T47D (cell line): ENCODE results near the gene UBASH3B.
"Not testable (repeated sequence)": the region's sequence is repeated elsewhere in the genome, so short reads cannot be mapped to it uniquely, and the experiment has no call there.

Experiments used
- DNase-seq, 2 experiments: peaks; one replicate each; pipeline versions ENCODE4 v3.0.0 to v3.0.0-alpha.2; 2011 to 2012; ENCODE audit warnings: low read depth in 1 of 2, low spot score in 1 of 2
- JUND ChIP-seq: IDR thresholded peaks from 2 replicates; pipeline ENCODE4 v1.6.1; 2012; ENCODE audit warnings: low read depth
- in situ Hi-C: cut with HindIII; loops from 2 replicates; pipeline ENCODE4 v1.10.0; 2016; ENCODE audit warnings: low sequenced_read_pairs, low pct_unique_long_range_greater_than_20kb

Gene UBASH3B, protein sequence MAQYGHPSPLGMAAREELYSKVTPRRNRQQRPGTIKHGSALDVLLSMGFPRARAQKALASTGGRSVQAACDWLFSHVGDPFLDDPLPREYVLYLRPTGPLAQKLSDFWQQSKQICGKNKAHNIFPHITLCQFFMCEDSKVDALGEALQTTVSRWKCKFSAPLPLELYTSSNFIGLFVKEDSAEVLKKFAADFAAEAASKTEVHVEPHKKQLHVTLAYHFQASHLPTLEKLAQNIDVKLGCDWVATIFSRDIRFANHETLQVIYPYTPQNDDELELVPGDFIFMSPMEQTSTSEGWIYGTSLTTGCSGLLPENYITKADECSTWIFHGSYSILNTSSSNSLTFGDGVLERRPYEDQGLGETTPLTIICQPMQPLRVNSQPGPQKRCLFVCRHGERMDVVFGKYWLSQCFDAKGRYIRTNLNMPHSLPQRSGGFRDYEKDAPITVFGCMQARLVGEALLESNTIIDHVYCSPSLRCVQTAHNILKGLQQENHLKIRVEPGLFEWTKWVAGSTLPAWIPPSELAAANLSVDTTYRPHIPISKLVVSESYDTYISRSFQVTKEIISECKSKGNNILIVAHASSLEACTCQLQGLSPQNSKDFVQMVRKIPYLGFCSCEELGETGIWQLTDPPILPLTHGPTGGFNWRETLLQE

DNA sequence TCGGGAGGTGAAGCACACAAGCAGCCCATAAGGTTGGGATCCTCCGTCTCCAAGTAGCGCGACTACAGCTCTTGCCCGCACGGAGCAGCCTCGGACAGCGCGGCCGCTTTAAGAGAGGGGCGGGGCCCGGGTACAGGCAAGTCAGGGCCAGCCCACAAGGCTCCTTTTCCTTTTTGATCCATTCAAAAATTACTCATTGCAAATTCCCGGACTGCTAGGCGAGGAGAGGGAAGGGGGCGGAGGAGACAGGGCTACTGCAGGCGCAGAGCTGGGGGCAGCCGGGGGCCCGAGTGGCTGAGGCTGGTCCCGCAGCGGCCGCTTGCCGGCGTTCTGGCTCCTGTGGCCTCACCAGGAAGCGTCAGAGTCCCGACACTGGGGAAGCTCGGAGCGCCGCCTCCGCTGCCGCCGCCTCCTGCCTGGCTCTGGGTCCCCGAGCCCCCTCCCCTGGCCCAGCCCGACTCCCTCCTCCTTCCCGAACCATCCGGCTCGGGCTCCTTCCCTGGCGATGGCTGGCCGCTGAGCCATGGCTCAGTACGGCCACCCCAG is at the start of gene UBASH3B:
TSS of gene UBASH3B (plus strand) at position 196 of the 546 bp plus-strand sequence. CDS start at position 524, 328 bp downstream.
- TF ChIP-seq JUND = no peak
- in situ Hi-C loops = no loop called here
- DNase-seq = peak; percentile 82 to 86

DNA sequence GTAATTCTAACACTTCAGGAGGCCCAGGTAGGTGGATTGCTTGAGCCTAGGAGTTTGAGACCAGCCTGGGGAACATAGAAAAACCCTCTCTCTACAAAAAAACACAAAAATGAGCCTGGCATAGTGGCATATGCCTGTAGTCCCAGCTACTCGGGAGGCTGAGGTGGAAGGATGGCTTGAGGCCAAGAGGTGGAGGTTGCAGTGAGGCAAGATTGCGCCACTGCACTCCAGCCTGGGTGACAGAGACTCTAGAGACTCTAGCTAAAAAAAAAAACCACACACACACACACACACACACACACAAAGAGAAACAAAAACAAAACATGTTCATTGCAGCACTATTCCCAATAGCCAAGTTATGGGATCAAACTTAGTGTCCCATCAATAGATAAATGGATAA is 48.4 kb upstream of the UBASH3B start:
- in situ Hi-C loops, DNase-seq: not testable (repeated sequence)

DNA sequence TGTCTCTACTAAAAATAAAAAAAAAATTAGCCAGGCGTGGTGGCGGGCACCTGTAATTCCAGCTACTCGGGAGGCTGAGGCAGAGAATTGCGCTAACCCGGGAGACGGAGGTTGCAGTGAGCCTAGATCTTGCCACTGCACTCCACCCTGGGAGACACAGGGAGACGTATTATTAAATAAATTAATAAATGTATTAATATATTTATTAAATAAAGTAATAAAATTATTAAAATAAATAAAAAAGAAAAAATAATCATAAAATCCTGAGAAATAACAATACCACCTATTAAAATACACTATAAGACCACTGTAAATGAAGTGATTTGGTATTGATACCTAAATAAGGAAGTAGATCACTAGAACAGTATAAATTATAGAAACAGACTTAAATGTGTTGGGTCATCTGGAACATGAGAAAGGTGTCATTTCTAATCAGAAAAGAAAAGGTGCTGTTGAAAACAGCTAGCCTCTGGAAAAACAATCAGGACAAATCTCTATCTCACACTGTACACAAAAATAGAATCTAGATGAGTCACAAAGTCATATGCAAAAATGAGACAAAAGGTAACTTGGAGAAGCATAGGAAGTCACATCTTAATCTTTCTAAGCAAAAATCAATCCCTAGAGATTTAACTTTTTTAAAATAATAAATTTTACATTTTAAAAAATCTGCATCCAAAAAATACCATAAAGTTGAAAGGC is 43.2 kb upstream of the UBASH3B start:
- TF ChIP-seq JUND = no peak
- DNase-seq = no peak
- in situ Hi-C loops = no loop called here

DNA sequence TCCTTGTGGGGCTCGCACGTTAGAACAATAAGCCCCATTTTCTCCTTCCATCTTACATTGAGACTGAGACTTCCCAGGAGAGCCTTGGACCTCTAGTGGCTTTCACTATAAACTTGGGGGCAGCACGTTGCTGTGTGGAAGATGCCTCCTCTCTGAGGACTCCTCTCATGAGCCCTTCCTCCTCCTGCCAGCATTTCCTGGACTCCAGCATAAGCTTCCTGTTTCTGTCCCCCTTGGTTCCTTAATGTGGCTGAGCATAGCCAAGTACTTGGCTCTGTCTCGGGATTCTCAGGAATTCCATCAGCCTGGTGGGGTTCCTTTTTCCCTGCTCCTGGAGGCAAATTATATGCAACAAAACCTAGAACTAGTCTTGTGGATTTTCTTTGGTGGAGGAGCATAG is 38.8 kb upstream of the UBASH3B start:
- in situ Hi-C loops = no loop called here
- no peak for TF ChIP-seq JUND
- DNase-seq = no peak

DNA sequence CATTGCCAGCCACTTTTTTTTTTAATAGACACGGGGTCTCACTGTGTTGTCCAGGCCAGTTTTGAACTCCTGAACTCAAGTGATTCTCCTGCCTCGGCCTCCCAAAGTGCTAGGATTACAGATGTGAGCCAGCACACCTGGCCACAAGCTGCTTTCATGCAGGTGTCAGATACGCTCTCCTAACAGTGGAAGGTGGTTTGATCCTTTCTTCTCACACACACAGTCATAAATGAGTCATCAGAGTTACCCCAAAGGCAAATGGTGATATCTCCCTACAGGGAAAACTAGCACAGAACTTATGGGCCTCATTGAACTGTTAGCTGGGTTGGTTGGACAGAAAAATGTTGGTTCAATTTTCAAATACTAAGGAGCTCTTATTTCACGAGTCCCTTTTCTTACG is 38.2 kb upstream of the UBASH3B start:
- DNase-seq = no peak
- in situ Hi-C loops = no loop called here
- no peak for TF ChIP-seq JUND

DNA sequence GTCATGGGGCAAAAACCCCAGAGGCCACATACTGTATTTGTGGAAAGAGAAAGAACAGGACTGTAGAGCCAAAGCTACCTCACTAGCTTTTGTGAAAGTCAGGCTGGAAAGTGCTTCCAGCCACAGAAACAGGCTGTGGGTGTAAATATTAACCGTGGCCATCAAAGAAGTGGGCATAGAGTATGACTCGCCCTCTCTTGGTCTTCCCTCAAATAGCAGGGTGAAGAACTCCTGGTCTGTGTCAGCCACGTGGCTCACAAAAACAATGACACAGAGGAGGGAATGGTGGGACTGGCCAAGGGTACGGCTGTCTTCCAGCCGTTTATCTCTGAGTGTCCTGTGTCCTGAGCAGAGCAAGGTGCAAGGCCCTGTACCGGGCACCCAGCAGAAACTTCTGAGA is 37.6 kb upstream of the UBASH3B start:
- in situ Hi-C loops = no loop called here
- no peak for DNase-seq
- TF ChIP-seq JUND = no peak

DNA sequence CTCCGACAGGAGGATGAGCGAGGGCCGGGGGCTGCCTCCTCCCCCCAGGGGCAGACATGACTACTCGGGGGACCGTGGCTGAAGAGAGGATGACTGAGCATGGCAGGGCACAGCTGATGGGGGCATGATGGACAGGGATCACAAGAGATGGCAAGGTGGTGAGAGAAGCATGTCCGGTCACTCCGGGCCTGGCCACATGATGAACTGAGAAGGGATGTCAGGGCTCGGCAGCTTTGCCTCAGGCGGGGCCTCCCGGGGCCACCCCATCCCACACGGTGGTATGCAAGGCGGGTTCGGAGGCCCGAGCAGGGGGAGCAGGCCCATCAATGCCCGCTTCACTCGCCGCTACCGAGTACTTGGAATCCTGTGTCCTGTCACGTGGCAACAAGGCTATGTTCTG is 36.6 kb upstream of the UBASH3B start:
- in situ Hi-C loops = no loop called here
- TF ChIP-seq JUND = no peak

DNA sequence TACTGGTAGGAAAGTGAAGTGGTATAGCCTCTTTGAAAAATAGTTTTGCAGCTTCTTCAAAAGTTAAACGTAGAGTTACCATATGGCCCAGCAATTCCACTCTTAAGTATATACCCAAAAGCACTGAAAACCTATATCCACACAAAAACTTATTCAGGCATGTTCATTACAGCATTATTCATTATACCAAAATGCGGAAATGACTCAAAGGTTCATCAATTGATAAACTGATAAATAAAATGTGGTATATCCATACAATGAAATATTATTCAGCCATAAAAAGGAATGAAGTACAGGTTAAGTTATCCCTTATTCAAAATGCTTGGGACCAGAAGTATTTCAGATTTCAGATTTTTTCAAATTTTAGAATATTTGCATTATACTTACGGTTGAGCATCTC is 35.8 kb upstream of the UBASH3B start:
- in situ Hi-C loops = no loop called here
- no peak for DNase-seq
- no peak for TF ChIP-seq JUND

More for the DNA sequence above, 36.6 kb upstream of the UBASH3B start:
- no peak for DNase-seq

DNA sequence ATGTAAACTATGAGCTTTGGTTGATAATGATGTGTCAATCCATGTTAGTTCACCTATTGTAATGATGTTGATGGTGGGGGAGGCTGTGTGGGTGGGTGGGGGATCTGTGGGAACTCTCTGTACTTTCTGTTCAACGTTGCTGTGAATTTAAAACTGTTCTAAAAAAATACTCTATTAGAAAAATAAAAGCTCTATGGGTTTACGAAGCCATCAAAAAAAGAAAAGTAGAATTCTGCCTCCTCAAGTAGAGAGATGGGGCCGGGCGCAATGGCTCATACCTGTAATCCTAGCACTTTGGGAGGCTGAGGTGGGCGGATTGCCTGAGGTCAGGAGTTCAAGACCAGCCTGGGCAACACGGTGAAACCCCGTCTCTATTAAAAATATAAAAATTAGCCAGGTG is 30.0 kb upstream of the UBASH3B start:
- in situ Hi-C loops, DNase-seq: not testable (repeated sequence)

DNA sequence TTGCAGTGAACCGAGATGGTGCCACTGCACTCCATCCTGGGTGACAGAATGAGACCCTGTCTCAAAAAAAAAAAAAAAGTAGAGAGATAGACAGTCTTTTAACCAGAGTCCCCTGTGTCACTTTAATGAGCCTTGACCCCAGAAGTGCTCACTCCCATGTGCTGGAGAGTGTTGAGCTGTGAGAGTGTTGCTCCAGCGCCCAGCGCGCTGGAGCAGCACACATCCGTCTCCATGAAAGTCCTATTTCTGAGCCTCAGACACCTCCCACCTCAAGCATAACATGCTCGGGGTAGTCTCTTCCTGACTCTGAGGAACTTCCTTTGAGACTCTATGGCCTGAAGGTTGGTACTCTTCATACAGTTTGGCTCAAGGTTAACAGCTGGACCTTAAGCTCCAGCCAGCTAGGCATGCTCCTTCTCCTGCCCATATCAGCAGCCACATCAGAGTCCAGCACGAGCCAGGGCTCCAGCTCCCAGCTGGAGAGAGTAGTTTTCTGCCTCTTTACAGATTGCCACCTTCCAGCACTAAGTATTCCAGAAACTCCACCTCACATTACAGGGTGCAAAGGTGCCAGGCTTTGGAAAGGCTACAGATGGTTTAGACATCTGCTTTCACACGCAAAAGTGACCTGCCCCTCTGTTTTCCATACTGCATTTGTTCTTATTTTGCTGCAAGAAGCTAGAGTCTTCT is 29.4 kb upstream of the UBASH3B start:
- TF ChIP-seq JUND = no peak
- no peak for DNase-seq
- in situ Hi-C loops = no loop called here

DNA sequence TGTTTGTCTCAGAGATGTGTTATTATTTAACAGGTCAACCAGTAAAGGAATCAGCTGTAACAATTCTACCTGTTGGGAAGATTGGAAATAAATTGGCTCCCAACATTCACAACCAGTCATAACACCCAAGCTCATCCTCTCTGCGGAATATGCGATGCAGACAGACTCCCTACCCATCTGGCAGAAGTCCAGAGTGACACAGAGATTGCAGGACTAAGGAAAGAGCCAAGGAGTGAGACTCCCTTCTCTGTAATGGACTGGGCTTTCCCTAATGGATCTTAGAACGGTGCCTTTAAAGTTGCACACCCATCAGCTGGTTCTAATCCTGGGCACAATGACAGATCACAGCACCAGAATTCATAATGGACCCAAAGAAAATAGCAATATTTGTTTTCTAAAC is 27.8 kb upstream of the UBASH3B start:
- TF ChIP-seq JUND = no peak
- DNase-seq = no peak
- in situ Hi-C loops = no loop called here

DNA sequence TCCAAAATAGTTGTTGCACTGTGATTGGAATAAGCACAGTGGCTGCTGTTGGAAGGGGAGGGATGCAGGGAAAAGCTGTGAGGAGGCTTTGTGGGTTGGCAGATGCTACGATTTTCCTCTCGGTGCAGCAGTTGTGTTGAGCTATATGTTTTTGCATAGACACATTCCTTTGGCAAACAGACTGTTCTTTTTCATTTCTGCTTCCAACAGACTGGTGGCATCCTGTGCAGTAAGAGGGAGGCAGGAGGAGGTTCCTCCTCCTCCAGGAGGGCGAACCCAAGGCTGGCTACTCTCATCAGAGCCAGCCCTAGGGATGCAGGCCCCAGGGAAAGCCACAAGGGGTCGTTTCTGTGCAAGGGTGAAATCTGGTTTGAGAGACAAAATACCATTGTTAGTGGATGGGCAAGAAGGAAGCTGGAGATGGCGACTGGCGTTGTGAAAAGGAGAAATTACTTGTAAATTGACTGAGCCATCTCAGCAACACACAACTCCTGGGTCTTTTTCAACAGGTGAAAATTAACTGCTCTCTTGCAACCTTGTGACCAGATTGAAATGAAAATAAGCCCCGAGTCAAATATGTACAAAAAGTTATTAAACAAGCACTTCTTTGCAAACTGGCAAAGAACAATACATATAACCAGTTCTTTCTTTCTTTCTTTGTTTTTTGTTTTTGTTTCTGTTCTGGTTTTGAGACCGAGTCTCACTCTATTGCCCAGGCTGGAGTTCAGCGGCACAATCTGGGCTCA is 26.5 kb upstream of the UBASH3B start:
- in situ Hi-C loops = no loop called here
- DNase-seq = peak; percentile 66 to 87
- no peak for TF ChIP-seq JUND
